GM12801 (cell line): Measurements from ENCODE around the gene NUMA1.

Experiments used
- TF ChIP-seq, protein P1 (sequence below): IDR thresholded peaks from one replicate; pipeline ENCODE4 v1.5.1; 2011; ENCODE audit warnings: control low read depth; ENCODE audit not compliant: insufficient read length; ENCODE audit errors: extremely low read depth

Gene NUMA1

DNA sequence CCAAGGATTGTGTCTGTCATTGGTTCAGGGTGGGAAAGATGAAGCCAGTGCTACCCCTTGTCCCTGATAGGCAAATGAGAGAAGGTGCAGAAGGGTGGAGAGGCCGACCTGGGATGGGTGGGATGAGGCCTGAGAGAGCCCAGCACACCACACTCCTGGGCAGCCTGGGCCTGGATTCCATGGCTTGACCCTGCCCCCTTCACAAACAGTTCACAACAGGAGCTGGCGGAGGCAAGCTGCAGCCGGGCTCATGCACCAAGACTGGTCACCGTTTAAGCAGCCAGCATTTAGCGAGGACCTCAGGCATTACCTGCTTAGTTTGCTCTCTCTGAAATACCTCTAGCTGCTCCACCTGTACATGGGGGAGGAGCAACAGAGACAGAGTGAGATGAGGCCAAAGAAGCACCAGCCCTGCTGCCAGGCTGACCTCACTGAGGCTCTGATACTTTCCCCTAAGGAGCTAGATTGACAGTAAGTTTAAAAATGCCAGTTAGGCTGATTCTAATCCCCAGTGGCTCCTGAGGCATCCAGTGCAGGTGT is 68.2 kb downstream of the NUMA1 start:
- TF ChIP-seq, protein P1, sequence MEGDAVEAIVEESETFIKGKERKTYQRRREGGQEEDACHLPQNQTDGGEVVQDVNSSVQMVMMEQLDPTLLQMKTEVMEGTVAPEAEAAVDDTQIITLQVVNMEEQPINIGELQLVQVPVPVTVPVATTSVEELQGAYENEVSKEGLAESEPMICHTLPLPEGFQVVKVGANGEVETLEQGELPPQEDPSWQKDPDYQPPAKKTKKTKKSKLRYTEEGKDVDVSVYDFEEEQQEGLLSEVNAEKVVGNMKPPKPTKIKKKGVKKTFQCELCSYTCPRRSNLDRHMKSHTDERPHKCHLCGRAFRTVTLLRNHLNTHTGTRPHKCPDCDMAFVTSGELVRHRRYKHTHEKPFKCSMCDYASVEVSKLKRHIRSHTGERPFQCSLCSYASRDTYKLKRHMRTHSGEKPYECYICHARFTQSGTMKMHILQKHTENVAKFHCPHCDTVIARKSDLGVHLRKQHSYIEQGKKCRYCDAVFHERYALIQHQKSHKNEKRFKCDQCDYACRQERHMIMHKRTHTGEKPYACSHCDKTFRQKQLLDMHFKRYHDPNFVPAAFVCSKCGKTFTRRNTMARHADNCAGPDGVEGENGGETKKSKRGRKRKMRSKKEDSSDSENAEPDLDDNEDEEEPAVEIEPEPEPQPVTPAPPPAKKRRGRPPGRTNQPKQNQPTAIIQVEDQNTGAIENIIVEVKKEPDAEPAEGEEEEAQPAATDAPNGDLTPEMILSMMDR, result no peak

- TF ChIP-seq, protein P1, result no peak
Measured at GRCh38 chr11:72010529-72011233, 69.7 kb downstream of the NUMA1 start.

- TF ChIP-seq, protein P1, result no peak
Measured at GRCh38 chr11:72009156-72009555, 71.2 kb downstream of the NUMA1 start.

- TF ChIP-seq, protein P1, result no peak
Measured at GRCh38 chr11:72008728-72009127, 71.6 kb downstream of the NUMA1 start.

DNA sequence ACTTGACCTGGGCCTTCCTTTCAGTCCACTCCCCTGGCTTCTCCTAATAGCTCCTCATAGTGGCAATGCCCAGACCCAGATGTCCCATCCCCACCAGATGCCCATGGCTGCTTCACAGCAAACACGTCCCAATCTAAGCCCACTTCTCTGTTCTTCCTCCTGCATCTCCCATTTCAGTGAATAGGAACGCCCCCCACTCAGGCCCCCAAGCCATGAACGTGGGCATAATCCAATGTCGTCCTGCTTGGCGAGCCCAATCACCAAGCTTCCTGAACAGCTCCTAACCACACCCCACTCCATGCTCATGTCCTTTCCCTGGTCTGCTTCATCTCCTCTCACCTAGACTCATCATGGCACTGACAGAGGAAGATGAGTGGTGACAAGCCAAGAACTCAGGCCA is 72.8 kb downstream of the NUMA1 start:
- TF ChIP-seq, protein P1, result no peak

DNA sequence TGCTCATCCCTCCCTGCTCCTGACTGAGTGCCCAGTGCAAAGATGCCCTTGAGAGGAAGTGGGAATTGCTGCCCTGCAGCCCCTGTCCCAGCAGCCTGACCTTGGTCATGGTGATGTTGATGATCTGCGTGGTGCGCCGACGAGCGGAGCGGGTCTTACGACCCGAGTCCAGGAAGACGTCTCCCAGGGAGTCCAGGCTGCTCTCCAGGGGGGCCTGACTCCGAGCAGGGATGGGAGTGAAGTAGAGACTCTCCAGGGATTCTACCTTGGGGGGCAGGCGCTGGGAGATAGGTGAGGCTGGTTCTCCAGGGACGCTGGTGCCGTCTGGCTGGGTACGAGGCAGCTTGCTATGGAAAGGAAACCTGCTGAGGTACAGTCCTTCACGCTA is 73.3 kb downstream of the NUMA1 start:
- TF ChIP-seq, protein P1, result no peak

- TF ChIP-seq, protein P1, result no peak
Measured at GRCh38 chr11:72006309-72007088, 73.8 kb downstream of the NUMA1 start.
